Peyer's patch (tissue), 4 donors: ENCODE data around the gene PLSCR1. TPM values are rescaled to one million over a fixed set of nuclear protein-coding genes. Genes with fewer than 3 reads are reported as not detected.
A peak's percentile ranks its signal among the peaks of the same experiment; 100 is the strongest.

ENCODE experiments used
- DNase-seq, 3 donors: peaks; one replicate each; pipeline ENCODE4 v3.0.0-alpha.2; 2017 to 2019
- H3K27ac ChIP-seq, 4 donors: fragments of 200-600 bp; sonication (generic); one replicate each; pipeline ENCODE4 v1.5.1; 2016 to 2019
- H3K27me3 ChIP-seq, 2 donors: fragments of 200-600 bp; sonication (generic); one replicate each; pipeline ENCODE4 v1.5.1; 2019
- H3K36me3 ChIP-seq, 3 donors: fragments of 200-600 bp; sonication (generic); one replicate each; pipeline ENCODE4 v1.5.1; 2016 to 2019
- H3K4me1 ChIP-seq, 4 donors: fragments of 200-600 bp; sonication (generic); one replicate each; pipeline ENCODE4 v1.5.1; 2016 to 2019
- H3K4me3 ChIP-seq, 4 donors: fragments of 200-600 bp; sonication (generic); 1 replicate in 3 of 4; 2 replicates in 1 of 4; pipeline ENCODE4 v1.5.1; 2016 to 2019; ENCODE audit warnings: mild to moderate bottlenecking in 1 of 4
- H3K9me3 ChIP-seq, 4 donors: fragments of 200-600 bp; sonication (generic); one replicate each; pipeline ENCODE4 v1.5.1; 2016 to 2019; ENCODE audit warnings: mild to moderate bottlenecking in 1 of 4
- CTCF ChIP-seq, 6 experiments: fragments of 450-650 bp in 4 of 6; fragments of 200-600 bp in 2 of 6; sonication (generic) in 1 of 6; IDR thresholded peaks; one replicate each; pipeline ENCODE4 v1.5.1; 2017 to 2019; ENCODE audit warnings: antibody characterized with exemption in 6 of 6, mild to moderate bottlenecking in 3 of 6, moderate library complexity in 1 of 6
- POLR2A ChIP-seq, 2 donors: fragments of 450-650 bp; IDR thresholded peaks; one replicate each; pipeline ENCODE4 v1.5.1; 2017; ENCODE audit warnings: antibody characterized with exemption in 2 of 2, mild to moderate bottlenecking in 2 of 2, moderate library complexity in 2 of 2
- total RNA-seq, 4 donors: library from RNA; depleted of rRNA; stranded (reverse); fragments of >200 nt; gene quantifications; one replicate each; pipeline ENCODE4 v1.1.0, GENCODE V29; 2016

PLSCR1 gene
- total RNA-seq: 10 to 100 TPM; 80.7 to 93.2 (median 86.6) TPM

- H3K27me3 ChIP-seq: no peaks in the 10 kb centered on the region
- H3K9me3 ChIP-seq: no peaks in the 10 kb centered on the region
- no peaks in the 10 kb centered on the region for H3K36me3 ChIP-seq
- H3K27ac ChIP-seq: peak within 1 kb of the TSS; percentile 87 to 98 (median 92)
- peak; percentile 80 to 95 (median 93) for DNase-seq
- peaks cover 0 to 41% (median 9%) of the 10 kb centered on the region in 4 donors for H3K4me1 ChIP-seq
- TF ChIP-seq CTCF (IDR thresholded peaks at IDR 0.05): no peak
- TF ChIP-seq POLR2A (IDR thresholded peaks at IDR 0.05): peak; percentile 87 to 91
- peak within 1 kb of the TSS; percentile 67 to 91 (median 76) for H3K4me3 ChIP-seq
Observed at GRCh38 chr3:146544002-146544928, at the start of gene PLSCR1. PLSCR1 (minus strand) TSS chr3:146544607; CDS start chr3:146536552, 8,055 bp downstream.

- H3K4me1 ChIP-seq: no peaks in the 10 kb centered on the region
- no peak overlapping the region for H3K4me3 ChIP-seq
- H3K36me3 ChIP-seq: no peaks in the 10 kb centered on the region
- no peak for TF ChIP-seq POLR2A (IDR thresholded peaks at IDR 0.05)
- no peak for TF ChIP-seq CTCF (IDR thresholded peaks at IDR 0.05)
- no peak for DNase-seq
- no peaks in the 10 kb centered on the region for H3K9me3 ChIP-seq
- no peak overlapping the region for H3K27ac ChIP-seq
- H3K27me3 ChIP-seq: no peaks in the 10 kb centered on the region
Observed at GRCh38 chr3:146593776-146594175, 49.4 kb upstream of the PLSCR1 start.

- Histone ChIP-seq H3K4me1 (no peaks in the 10 kb centered on the region), H3K4me3 (no peak overlapping the region), H3K36me3 (no peaks in the 10 kb centered on the region)
Observed at GRCh38 chr3:146590521-146590920, 46.1 kb upstream of the PLSCR1 start.

GRCh38 chr3:146589899-146590508, 45.6 kb upstream of the PLSCR1 start:
- no peak for DNase-seq
- TF ChIP-seq POLR2A (IDR thresholded peaks at IDR 0.05) (no peak), CTCF (IDR thresholded peaks at IDR 0.05) (peak in 5 of 6 experiments; percentile 7 to 60 (median 50))
- H3K27ac ChIP-seq: no peak overlapping the region
- H3K27me3 ChIP-seq: no peaks in the 10 kb centered on the region
- H3K4me3 ChIP-seq: no peak overlapping the region
- H3K4me1 ChIP-seq: no peaks in the 10 kb centered on the region
- H3K9me3 ChIP-seq: no peaks in the 10 kb centered on the region
- no peaks in the 10 kb centered on the region for H3K36me3 ChIP-seq

More at GRCh38 chr3:146590521-146590920, 46.1 kb upstream of the PLSCR1 start:
- no peak for TF ChIP-seq CTCF (IDR thresholded peaks at IDR 0.05)
- no peak for TF ChIP-seq POLR2A (IDR thresholded peaks at IDR 0.05)
- Histone ChIP-seq H3K27ac (no peak overlapping the region), H3K27me3 (no peaks in the 10 kb centered on the region), H3K9me3 (no peaks in the 10 kb centered on the region)
- no peak for DNase-seq

- no peaks in the 10 kb centered on the region for H3K4me1 ChIP-seq
- no peak overlapping the region for H3K4me3 ChIP-seq
- H3K9me3 ChIP-seq: no peaks in the 10 kb centered on the region
- no peaks in the 10 kb centered on the region for H3K36me3 ChIP-seq
- H3K27me3 ChIP-seq: no peaks in the 10 kb centered on the region
- DNase-seq: no peak
- TF ChIP-seq POLR2A (IDR thresholded peaks at IDR 0.05) (no peak), CTCF (IDR thresholded peaks at IDR 0.05) (no peak)
- no peak overlapping the region for H3K27ac ChIP-seq
Observed at GRCh38 chr3:146585156-146585555, 40.7 kb upstream of the PLSCR1 start.
